Loucy (cell line): Measurements from ENCODE around the gene DCXR.

Experiments
- H2AFZ ChIP-seq: fragments of 200-600 bp; sonication (generic); 2 replicates; pipeline ENCODE4 v1.6.0; 2016; ENCODE audit warnings: antibody characterized with exemption, mild to moderate bottlenecking, low read length, moderate library complexity
- H3F3A ChIP-seq: fragments of 200-600 bp; 2 replicates; pipeline ENCODE4 v1.6.0; 2016; ENCODE audit warnings: antibody characterized with exemption, low read depth, mild to moderate bottlenecking
- H3K27me3 ChIP-seq: fragments of 200-600 bp; sonication (generic); 2 replicates; pipeline ENCODE4 v1.6.1; 2014; ENCODE audit warnings: low read length, mild to moderate bottlenecking; ENCODE audit not compliant: insufficient read depth, poor library complexity, severe bottlenecking
- H3K36me3 ChIP-seq: fragments of 200-600 bp; sonication (generic); 2 replicates; pipeline ENCODE4 v1.6.1; 2016; ENCODE audit warnings: low read length; ENCODE audit not compliant: insufficient read depth
- H3K4me1 ChIP-seq: fragments of 200-600 bp; sonication (generic); 2 replicates; pipeline ENCODE4 v1.5.1; 2014; ENCODE audit warnings: low read length, mild to moderate bottlenecking; ENCODE audit not compliant: insufficient read depth, poor library complexity, severe bottlenecking
- H3K4me2 ChIP-seq: fragments of 200-600 bp; sonication (generic); 2 replicates; pipeline ENCODE4 v1.6.0; 2014; ENCODE audit warnings: antibody characterized with exemption, low read length, low read depth, mild to moderate bottlenecking; ENCODE audit not compliant: poor library complexity, severe bottlenecking
- H3K4me3 ChIP-seq: fragments of 200-600 bp; sonication (generic); 2 replicates; pipeline ENCODE4 v1.5.1; 2014; ENCODE audit warnings: low read length, mild to moderate bottlenecking, mixed read lengths; ENCODE audit not compliant: poor library complexity, severe bottlenecking
- H3K79me2 ChIP-seq: fragments of 200-600 bp; sonication (generic); 2 replicates; pipeline ENCODE4 v1.6.1; 2014; ENCODE audit warnings: low read length; ENCODE audit not compliant: insufficient read depth
- H3K9ac ChIP-seq: fragments of 200-600 bp; sonication (generic); 2 replicates; pipeline ENCODE4 v1.6.0; 2014; ENCODE audit warnings: mild to moderate bottlenecking, low read depth, low read length, moderate library complexity; ENCODE audit not compliant: poor library complexity, severe bottlenecking
- H3K9me2 ChIP-seq: fragments of 200-600 bp; sonication (generic); replicated peaks from 2 replicates; pipeline ENCODE4 v1.6.1; 2016; ENCODE audit warnings: low read depth, low read length, mixed read lengths
- H3K9me3 ChIP-seq: fragments of 200-600 bp; sonication (generic); 2 replicates; pipeline ENCODE4 v1.6.1; 2014; ENCODE audit warnings: mild to moderate bottlenecking, antibody characterized with exemption, low read length, low read depth; ENCODE audit not compliant: insufficient read depth
- H4K20me1 ChIP-seq: fragments of 200-600 bp; sonication (generic); 2 replicates; pipeline ENCODE4 v1.6.0; 2014; ENCODE audit warnings: antibody characterized with exemption, low read length, mild to moderate bottlenecking; ENCODE audit not compliant: insufficient read depth, poor library complexity, severe bottlenecking
- CTCF ChIP-seq: fragments of 200-600 bp; sonication (generic); conservative IDR thresholded peaks from 2 replicates; pipeline ENCODE4 v1.5.1; 2014; ENCODE audit warnings: mild to moderate bottlenecking, antibody characterized with exemption, low read length
- EZH2phosphoT487 ChIP-seq: fragments of 200-600 bp; IDR thresholded peaks from 2 replicates; pipeline ENCODE4 v1.6.1; 2018; ENCODE audit warnings: antibody characterized with exemption, mild to moderate bottlenecking, moderate library complexity, borderline replicate concordance

Gene DCXR

GRCh38 chr17:81991684-81992305, 45.7 kb downstream of the DCXR start:
- no peak overlapping the region for H2AFZ ChIP-seq
- no peaks in the 10 kb centered on the region for H3K9me2 ChIP-seq
- H3K27me3 ChIP-seq, result no peaks in the 10 kb centered on the region
- no peak overlapping the region for H3K4me3 ChIP-seq
- no peak for TF ChIP-seq CTCF
- H3K9me3 ChIP-seq, result no peaks in the 10 kb centered on the region
- no peaks in the 10 kb centered on the region for H3K4me1 ChIP-seq
- H3K79me2 ChIP-seq, result no peaks in the 10 kb centered on the region
- H3K36me3 ChIP-seq, result no peaks in the 10 kb centered on the region
- no peak overlapping the region for H3K4me2 ChIP-seq
- H3K9ac ChIP-seq, result no peak overlapping the region
- H4K20me1 ChIP-seq, result no peaks in the 10 kb centered on the region
- H3F3A ChIP-seq, result no peaks in the 10 kb centered on the region

- Histone ChIP-seq H3K4me2 (no peak overlapping the region), H3K9me2 (no peaks in the 10 kb centered on the region), H3K27me3 (no peaks in the 10 kb centered on the region), H3K4me3 (no peak overlapping the region), H3K9ac (no peak overlapping the region), H3K9me3 (no peaks in the 10 kb centered on the region), H3K36me3 (no peaks in the 10 kb centered on the region), H3K79me2 (no peaks in the 10 kb centered on the region), H2AFZ (no peak overlapping the region), H3K4me1 (no peaks in the 10 kb centered on the region), H3F3A (no peaks in the 10 kb centered on the region), H4K20me1 (no peaks in the 10 kb centered on the region)
- TF ChIP-seq EZH2phosphoT487 (no peak), CTCF (no peak)
These were observed 46.4 kb downstream of the DCXR start for GRCh38 chr17:81990836-81991683.

GRCh38 chr17:81987161-81987770, 50.2 kb downstream of the DCXR start:
- Histone ChIP-seq H3K4me3 (no peak overlapping the region), H3K9me2 (no peaks in the 10 kb centered on the region), H3K9ac (no peak overlapping the region), H3F3A (no peaks in the 10 kb centered on the region), H3K9me3 (no peaks in the 10 kb centered on the region), H3K79me2 (no peaks in the 10 kb centered on the region), H2AFZ (no peak overlapping the region), H3K27me3 (no peaks in the 10 kb centered on the region), H3K4me2 (no peak overlapping the region), H4K20me1 (no peaks in the 10 kb centered on the region), H3K36me3 (peaks cover 7% of the 10 kb centered on the region; the same call in 1 of the 2 replicates), H3K4me1 (no peaks in the 10 kb centered on the region)
- no peak for TF ChIP-seq CTCF
